GM12873 (cell line): ENCODE data around the gene AVPR2.

ENCODE experiments used
- TF ChIP-seq, protein P1 (sequence below): IDR thresholded peaks from 2 replicates; pipeline ENCODE4 v1.5.1; 2012; ENCODE audit warnings: low read depth, mild to moderate bottlenecking, moderate library complexity, low read length, control low read depth; ENCODE audit not compliant: insufficient read depth; ENCODE audit errors: missing control alignments

The AVPR2 gene

DNA sequence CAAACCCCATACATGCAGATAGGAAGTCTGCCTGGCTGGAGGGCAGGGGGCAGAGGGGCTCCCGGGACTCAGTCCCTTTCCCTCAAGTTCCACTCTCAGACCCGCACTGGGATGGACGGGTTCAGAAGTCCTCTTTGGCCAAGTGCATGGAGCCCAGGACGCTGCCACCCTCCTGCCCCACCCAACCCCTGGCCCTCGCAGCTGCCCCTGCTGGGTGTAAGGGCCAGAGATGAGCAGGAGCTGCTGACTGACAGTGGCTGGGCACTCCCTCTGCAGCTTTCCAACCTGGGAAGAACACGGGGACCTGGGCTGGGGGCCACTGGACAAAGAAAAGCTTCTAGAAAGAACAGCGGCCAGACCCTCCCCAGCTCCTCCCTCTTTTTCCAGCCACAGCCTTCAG lies 21.9 kb upstream of the AVPR2 start:
- TF ChIP-seq, protein P1, sequence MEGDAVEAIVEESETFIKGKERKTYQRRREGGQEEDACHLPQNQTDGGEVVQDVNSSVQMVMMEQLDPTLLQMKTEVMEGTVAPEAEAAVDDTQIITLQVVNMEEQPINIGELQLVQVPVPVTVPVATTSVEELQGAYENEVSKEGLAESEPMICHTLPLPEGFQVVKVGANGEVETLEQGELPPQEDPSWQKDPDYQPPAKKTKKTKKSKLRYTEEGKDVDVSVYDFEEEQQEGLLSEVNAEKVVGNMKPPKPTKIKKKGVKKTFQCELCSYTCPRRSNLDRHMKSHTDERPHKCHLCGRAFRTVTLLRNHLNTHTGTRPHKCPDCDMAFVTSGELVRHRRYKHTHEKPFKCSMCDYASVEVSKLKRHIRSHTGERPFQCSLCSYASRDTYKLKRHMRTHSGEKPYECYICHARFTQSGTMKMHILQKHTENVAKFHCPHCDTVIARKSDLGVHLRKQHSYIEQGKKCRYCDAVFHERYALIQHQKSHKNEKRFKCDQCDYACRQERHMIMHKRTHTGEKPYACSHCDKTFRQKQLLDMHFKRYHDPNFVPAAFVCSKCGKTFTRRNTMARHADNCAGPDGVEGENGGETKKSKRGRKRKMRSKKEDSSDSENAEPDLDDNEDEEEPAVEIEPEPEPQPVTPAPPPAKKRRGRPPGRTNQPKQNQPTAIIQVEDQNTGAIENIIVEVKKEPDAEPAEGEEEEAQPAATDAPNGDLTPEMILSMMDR, result no peak

DNA sequence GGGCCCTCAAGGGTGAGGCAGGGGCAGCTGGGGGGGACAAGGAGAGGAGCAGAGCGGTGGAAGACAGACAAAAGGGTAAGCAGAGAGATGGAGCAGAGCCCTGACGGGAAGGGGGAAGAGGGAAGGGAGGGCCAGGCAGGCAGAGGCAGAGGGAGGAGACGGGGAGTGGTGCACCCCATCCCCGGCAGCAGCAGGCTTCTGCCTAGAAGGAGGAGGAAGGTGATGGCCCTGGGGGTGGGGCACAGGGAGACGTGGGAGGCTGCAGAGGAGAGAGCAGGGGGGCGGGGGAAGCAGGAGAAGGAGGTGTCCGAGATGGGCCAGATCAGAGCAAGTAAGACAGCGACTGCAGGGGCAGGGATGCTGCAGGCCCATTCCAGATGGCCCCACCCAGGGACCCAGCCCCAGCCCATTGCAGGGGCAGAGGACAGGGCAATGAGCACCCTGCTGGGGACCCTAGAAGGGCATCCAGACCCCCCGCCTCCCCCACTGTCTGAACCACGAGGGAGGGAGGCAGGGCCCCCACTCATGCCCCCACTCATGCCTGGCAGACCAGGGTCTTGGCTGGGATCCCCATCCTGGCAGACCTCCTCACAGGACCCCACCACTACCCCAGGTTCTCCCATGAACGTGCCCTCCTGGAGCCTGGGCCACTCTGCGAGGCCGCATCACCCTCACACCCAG lies 21.2 kb upstream of the AVPR2 start:
- TF ChIP-seq, protein P1, result no peak

DNA sequence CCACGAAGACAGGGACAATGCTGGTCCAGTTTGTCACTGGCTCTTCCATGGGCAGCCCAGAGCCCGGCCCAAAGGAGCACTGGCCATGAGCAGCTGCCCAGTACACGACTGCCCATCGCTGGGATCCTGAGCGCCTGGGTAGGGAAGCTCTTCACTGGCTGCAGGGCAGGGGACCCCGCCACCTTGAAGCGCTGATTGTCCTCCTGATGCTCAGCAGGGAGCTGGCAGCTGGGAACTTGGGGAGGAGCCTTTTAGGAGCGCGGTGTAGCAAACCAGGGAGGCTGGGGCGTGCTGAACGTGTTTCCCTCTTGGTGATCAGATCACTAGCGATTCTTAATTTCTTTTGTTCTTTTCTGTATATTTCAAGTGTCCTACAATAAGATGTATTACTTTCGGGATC lies 20.3 kb upstream of the AVPR2 start:
- TF ChIP-seq, protein P1, result no peak

DNA sequence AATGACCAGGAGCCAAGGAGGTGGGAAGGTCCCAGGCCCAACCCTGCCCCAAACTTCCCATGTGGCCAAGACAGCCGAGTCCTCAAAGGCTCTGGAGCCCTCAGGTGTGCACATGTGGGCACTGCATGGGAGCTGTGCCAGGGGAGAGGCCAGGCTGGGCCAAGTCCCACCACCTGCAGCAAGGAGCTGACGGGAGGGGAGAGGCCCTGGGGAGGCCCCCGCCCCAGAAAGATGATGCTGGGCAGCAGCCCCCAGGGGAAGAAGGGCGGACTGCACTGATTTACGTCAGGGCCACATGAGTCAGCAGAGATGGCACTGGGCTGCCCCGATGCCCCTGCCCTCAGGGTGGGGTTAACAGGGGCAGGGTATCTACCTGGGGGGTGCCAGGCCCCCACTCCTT lies 19.9 kb upstream of the AVPR2 start:
- TF ChIP-seq, protein P1, result peak; percentile 34

DNA sequence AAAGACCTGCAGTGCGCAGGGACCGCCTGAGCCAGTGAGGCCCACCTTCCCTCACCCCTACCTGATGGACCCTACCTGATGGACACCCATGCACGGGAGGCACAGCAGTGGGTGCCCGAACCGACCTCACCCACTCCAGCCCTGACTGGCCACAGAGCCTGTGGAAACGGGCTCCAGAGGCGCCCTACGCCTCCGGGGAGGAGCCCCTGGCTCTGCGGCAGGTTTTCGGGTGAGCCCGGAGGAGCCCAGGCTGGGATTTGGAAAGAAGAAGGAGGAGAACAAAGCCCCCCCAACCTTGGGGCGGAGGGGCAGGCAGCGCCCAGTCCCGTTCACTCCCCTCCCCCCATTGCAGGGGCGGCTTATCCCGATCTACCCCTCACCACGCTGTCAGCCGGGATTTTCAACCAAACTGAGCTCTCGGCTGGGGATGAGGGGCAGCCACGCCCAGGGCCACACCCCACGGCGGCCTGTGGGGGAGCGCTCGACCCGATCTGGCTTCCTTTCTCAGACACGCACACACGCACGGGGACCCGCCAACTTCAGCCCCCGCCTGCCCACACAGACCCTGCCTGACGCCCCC lies 19.2 kb upstream of the AVPR2 start:
- TF ChIP-seq, protein P1, result no peak

DNA sequence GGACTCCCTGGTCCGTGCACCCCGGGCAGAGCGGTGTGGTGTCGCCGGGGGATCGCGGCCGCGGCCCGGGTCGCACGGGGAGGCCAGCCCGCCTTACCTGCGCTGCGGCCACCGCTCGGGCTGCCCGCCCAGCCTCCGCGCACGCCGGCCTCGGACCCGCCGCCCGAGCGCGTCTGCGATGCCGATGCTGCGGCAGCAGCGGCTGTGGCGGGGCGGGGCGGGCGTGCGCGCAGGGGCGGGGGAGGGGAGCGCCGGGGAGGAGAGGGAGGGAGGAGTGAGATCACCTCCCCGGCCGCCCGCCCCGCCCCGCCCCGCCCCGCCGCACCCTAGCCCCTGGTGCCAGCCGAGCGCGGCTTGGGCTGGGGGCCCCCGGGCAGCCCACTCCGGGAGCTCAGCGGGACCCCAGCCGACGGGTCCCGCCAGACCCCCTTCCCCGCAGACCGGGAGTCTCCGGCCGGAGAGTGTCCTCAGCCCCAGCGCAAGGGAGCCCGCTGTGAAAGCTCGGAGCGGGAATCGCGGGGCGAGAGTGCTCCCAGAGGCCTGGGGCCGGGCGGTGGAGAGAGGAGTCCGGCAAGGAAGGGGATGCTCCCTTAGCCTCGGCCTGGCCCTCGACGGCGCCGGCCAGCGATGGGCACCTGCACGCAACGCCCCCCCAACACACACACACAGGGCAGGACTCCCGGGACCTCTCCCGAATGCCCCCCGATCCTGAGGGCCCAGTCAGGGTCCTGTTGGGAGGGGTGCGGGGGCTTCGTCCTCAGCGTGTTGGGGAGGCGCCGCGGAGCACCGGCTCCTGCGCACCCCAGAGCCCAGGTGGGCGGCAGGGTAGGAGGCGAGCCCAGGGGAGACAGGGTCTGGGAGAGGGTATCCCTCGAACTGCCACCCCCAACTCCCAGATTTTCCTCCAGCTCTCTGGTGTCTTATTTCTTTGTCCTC lies 18.2 kb upstream of the AVPR2 start, which contains the start of gene L1CAM:
TSS of gene L1CAM (minus strand) at position 206 of the 936 bp plus-strand sequence. CDS start 10,337 bp downstream, outside the sequence.
- TF ChIP-seq, protein P1, result no peak

DNA sequence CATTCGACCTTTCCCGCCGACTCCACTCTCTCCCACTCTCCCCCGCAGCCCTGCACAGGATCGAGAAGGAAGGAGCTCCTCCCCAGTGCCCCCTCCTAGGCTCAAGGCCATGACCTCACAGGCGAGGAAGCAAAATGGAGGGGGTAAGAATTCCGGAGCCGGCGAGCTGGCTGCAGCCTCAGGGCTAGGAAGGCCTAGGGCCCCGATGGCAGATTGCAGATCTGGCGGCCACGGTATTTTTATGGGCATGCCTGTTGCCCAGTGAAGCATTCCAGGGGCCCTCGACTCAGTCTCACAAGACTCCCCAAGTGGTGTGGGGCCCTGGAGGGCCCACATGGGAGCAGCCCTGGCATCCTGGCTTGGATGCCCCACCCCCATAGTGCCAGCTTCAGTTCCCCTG lies 17.6 kb upstream of the AVPR2 start:
- TF ChIP-seq, protein P1, result no peak
